Natural killer cell (primary cell): ENCODE results near the gene NR2F1-AS1. TPM values are rescaled to one million over a fixed set of nuclear protein-coding genes. Genes with fewer than 3 reads are reported as not detected.

Experiments
- ATAC-seq, 3 donors: fragments of 150-1000 bp in 2 of 3; fragments of 200-7000 bp in 1 of 3; cut with Tn5 transposase; 1 replicate in 1 of 3; 2 replicates in 2 of 3; pipeline ENCODE4 v1.10.0; 2021; ENCODE audit warnings: mild to moderate bottlenecking in 2 of 3, moderate library complexity in 2 of 3
- DNase-seq, 2 donors: peaks; one replicate each; pipeline versions ENCODE4 v3.0.0 to v3.0.0-alpha.2; 2013 to 2021; ENCODE audit warnings: mixed read lengths in 1 of 2
- H3K27ac ChIP-seq: one replicate; pipeline ENCODE4 v1.5.1; 2013; ENCODE audit warnings: mild to moderate bottlenecking, low read length
- H3K27me3 ChIP-seq: one replicate; pipeline ENCODE4 v1.6.1; 2013; ENCODE audit warnings: low read length; ENCODE audit not compliant: control insufficient read depth, insufficient read depth
- H3K36me3 ChIP-seq: one replicate; pipeline ENCODE4 v1.6.1; 2013; ENCODE audit warnings: low read length; ENCODE audit not compliant: control insufficient read depth, insufficient read depth
- H3K4me1 ChIP-seq: one replicate; pipeline ENCODE4 v1.6.1; 2013; ENCODE audit warnings: low read length; ENCODE audit not compliant: control insufficient read depth, insufficient read depth
- H3K4me3 ChIP-seq: one replicate; pipeline ENCODE4 v1.5.1; 2013; ENCODE audit warnings: low read length
- H3K9me3 ChIP-seq: one replicate; pipeline ENCODE4 v1.6.1; 2013; ENCODE audit warnings: low read length; ENCODE audit not compliant: control insufficient read depth, insufficient read depth
- H3K27ac Mint-ChIP-seq, 2 donors: one replicate each; pipeline ENCODE4 v1.8.0; 2022; ENCODE audit warnings: mild to moderate bottlenecking in 2 of 2, mixed read lengths in 2 of 2, moderate library complexity in 1 of 2
- H3K27me3 Mint-ChIP-seq, 2 donors: one replicate each; pipeline ENCODE4 v1.8.0; 2022; ENCODE audit warnings: low read depth in 2 of 2, mixed read lengths in 2 of 2
- H3K36me3 Mint-ChIP-seq: one replicate; pipeline ENCODE4 v1.8.0; 2022; ENCODE audit warnings: mixed read lengths
- H3K4me1 Mint-ChIP-seq, 2 donors: one replicate each; pipeline ENCODE4 v1.8.0; 2022; ENCODE audit warnings: mixed read lengths in 2 of 2
- H3K4me3 Mint-ChIP-seq: one replicate; pipeline ENCODE4 v1.8.0; 2022; ENCODE audit warnings: mild to moderate bottlenecking, moderate library complexity, mixed read lengths
- H3K9me3 Mint-ChIP-seq, 2 donors: one replicate each; pipeline ENCODE4 v1.8.0; 2022; ENCODE audit warnings: mixed read lengths in 2 of 2
- CTCF ChIP-seq: fragments of 200-600 bp; IDR thresholded peaks from one replicate; pipeline ENCODE4 v1.8.0; 2022; ENCODE audit warnings: antibody characterized with exemption
- WGBS: methylation state at CpG from one replicate; pipeline ENCODE4 v1.1.7; 2013; ENCODE audit warnings: missing lambda C conversion rate; ENCODE audit not compliant: insufficient coverage; 5-methylcytosine and 5-hydroxymethylcytosine counted together
- intact Hi-C: fragments of 100-400 bp; cut with micrococcal nuclease; formaldehyde crosslinking; loops from one replicate; pipeline ENCODE4 v1.14.2; 2022
- total RNA-seq, 4 donors: library from RNA; stranded (reverse); fragments of 120-200 nt in 1 of 4; gene quantifications; one replicate each; pipeline versions ENCODE4 v1.2.3 to v1.2.4, GENCODE V29; 2013 to 2022

NR2F1-AS1 gene
- total RNA-seq, 3 donors from 2014 or later (not counting 1 experiment from before 2014, with no cell fraction given) = not detected

- no peak overlapping the region for H3K27ac ChIP-seq
- H3K36me3 Mint-ChIP-seq = no peaks in the 10 kb centered on the region
- 82% methylated on average over 9 of the region's 9 CpGs for WGBS
- no peaks in the 10 kb centered on the region for H3K4me1 Mint-ChIP-seq
- no peaks in the 10 kb centered on the region for H3K4me1 ChIP-seq
- ATAC-seq (no peak), DNase-seq (no peak)
- H3K9me3 ChIP-seq = no peaks in the 10 kb centered on the region
- H3K27ac Mint-ChIP-seq = no peak overlapping the region
- H3K36me3 ChIP-seq = no peaks in the 10 kb centered on the region
- no peaks in the 10 kb centered on the region for H3K27me3 Mint-ChIP-seq
- H3K4me3 Mint-ChIP-seq = no peak overlapping the region
- TF ChIP-seq CTCF = no peak
- intact Hi-C loops = no loop called here
- H3K27me3 ChIP-seq = peaks cover 3% of the 10 kb centered on the region
- H3K9me3 Mint-ChIP-seq = peaks cover 3 to 5% of the 10 kb centered on the region in 2 donors
- H3K4me3 ChIP-seq = no peak overlapping the region
These were observed 159.0 kb downstream of the NR2F1-AS1 start for GRCh38 chr5:93421987-93422401.

GRCh38 chr5:93421468-93421867, 159.6 kb downstream of the NR2F1-AS1 start:
- DNase-seq (no peak), ATAC-seq (no peak)
- Histone ChIP-seq H3K4me3 (no peak overlapping the region), H3K9me3 (no peaks in the 10 kb centered on the region), H3K4me1 (no peaks in the 10 kb centered on the region), H3K27me3 (peaks cover 3% of the 10 kb centered on the region), H3K27ac (no peak overlapping the region), H3K36me3 (no peaks in the 10 kb centered on the region)
- no peak for TF ChIP-seq CTCF
- no peak overlapping the region for H3K4me3 Mint-ChIP-seq
- 75% methylated on average over 5 of the region's 6 CpGs for WGBS
- H3K36me3 Mint-ChIP-seq = no peaks in the 10 kb centered on the region
- intact Hi-C loops = no loop called here
- H3K27me3 Mint-ChIP-seq = no peaks in the 10 kb centered on the region
- H3K9me3 Mint-ChIP-seq = peaks cover 3 to 5% of the 10 kb centered on the region in 2 donors
- H3K27ac Mint-ChIP-seq = no peak overlapping the region
- H3K4me1 Mint-ChIP-seq = no peaks in the 10 kb centered on the region

- Mint-ChIP-seq H3K27ac (no peak overlapping the region), H3K4me1 (no peaks in the 10 kb centered on the region), H3K36me3 (no peaks in the 10 kb centered on the region), H3K4me3 (no peak overlapping the region), H3K27me3 (no peaks in the 10 kb centered on the region), H3K9me3 (peaks cover 0 to 3% of the 10 kb centered on the region in 2 donors)
- ATAC-seq (no peak), DNase-seq (no peak)
- WGBS = 83% methylated on average over 3 of the region's 3 CpGs
- no peak for TF ChIP-seq CTCF
- intact Hi-C loops = no loop called here
- Histone ChIP-seq H3K27me3 (no peaks in the 10 kb centered on the region), H3K4me1 (no peaks in the 10 kb centered on the region), H3K27ac (no peak overlapping the region), H3K9me3 (no peaks in the 10 kb centered on the region), H3K36me3 (no peaks in the 10 kb centered on the region), H3K4me3 (no peak overlapping the region)
These were observed 163.5 kb downstream of the NR2F1-AS1 start for GRCh38 chr5:93417490-93417889.

- intact Hi-C loops = no loop called here
- no peaks in the 10 kb centered on the region for H3K9me3 ChIP-seq
- ATAC-seq (no peak), DNase-seq (no peak)
- WGBS = no CpG with 5 or more reads among the region's 1 CpG
- Mint-ChIP-seq H3K36me3 (no peaks in the 10 kb centered on the region), H3K27me3 (no peaks in the 10 kb centered on the region), H3K27ac (no peak overlapping the region), H3K4me1 (no peaks in the 10 kb centered on the region), H3K4me3 (no peak overlapping the region), H3K9me3 (no peaks in the 10 kb centered on the region)
- TF ChIP-seq CTCF = no peak
- H3K27me3 ChIP-seq = no peaks in the 10 kb centered on the region
- no peaks in the 10 kb centered on the region for H3K36me3 ChIP-seq
- H3K4me1 ChIP-seq = no peaks in the 10 kb centered on the region
- no peak overlapping the region for H3K27ac ChIP-seq
- no peak overlapping the region for H3K4me3 ChIP-seq
These were observed 165.2 kb downstream of the NR2F1-AS1 start for GRCh38 chr5:93415819-93416218.
